HG03520 (cell line): Measurements from ENCODE around the gene MROH2A.
"Not testable (repeated sequence)": the region's sequence is repeated elsewhere in the genome, so short reads cannot be mapped to it uniquely, and the experiment has no call there.

Experiments
- ATAC-seq: cut with Tn5 transposase; IDR thresholded peaks from one replicate; pipeline ENCODE4 v1.9.1; 2021; ENCODE audit warnings: mild to moderate bottlenecking, moderate library complexity; ENCODE audit not compliant: unreplicated experiment

The MROH2A gene, protein sequence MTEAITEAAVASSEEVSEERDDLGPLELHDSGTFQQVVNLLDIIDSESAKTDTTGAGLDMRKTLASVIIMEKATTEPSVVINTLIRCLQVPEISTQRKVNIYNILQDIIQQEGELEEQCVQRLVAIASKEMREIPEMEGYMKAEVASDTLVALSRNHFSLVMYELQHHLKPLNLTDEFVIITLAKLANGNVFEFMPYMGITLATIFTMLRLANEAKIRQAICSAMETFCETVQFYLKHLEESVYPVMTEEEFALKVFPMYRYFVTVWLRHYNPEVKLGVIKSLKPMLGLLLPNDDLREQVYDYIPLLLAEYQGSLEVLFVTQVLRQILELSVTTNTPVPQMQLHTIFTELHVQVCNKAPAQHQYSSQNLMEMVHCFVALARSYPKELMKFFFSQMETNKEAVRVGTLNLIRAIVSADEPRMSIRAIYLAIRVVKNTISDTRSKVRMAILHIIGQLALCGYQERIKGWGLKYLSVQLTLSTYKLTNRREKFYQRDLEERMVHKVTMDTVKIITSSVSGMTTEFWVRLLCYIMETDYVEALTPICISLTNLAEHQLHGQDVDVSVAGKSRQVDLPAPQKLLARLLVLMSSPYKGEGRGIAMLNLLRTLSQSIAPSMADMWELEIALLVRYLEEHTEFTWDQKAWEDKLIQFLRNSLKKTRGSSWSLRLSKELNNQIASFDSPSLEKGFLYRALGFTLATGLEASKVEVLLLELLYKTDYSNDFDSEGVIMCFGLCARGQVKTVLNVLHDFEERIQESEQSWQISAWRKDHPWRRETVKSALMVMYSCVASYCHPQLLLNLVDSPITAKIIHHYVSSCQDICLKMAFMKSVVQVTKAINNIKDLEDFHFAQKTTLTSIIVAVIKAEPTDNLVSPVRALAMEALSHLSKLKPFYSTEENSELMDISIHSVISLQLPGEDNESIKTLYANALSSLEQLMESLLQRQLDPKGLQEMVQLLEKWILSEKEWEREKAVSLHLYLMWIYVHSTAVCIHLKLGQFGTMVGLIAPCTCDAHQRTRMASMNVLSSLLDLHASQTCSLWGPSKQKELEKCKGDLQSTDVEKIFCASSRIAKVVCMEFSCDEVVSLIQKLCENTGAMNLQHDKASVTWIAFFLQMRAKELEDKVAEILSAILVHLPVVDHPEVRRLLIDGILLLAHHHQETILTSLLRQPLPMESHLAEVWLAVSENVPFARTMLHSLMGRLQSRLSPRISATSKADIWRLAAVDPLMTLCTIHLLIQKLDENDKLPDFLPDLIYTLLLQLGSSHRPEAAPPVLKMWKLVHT (N-terminal part only)

DNA sequence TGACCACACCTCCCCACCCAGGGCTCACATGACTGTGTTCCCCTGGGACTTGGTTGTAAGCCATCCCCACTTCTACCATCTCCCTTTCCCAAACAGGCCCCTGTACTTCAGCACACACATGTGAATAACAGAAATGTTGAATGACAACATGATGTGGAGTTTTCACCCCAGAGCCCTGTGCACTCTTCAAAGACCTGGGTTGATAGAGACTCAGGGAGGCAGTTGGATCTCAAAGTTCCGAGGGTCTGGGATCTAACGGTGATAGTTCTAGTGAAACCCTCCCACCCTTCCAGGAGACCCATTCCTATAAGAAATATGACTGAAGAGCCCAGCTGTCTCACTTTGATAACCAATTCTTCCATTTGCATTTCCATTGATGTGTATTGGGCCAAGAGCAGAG lies at the start of gene MROH2A:
Gene MROH2A (plus strand): TSS at position 301 of the 400 bp plus-strand sequence. CDS start 1,029 bp downstream, outside the sequence.
- no peak for ATAC-seq

DNA sequence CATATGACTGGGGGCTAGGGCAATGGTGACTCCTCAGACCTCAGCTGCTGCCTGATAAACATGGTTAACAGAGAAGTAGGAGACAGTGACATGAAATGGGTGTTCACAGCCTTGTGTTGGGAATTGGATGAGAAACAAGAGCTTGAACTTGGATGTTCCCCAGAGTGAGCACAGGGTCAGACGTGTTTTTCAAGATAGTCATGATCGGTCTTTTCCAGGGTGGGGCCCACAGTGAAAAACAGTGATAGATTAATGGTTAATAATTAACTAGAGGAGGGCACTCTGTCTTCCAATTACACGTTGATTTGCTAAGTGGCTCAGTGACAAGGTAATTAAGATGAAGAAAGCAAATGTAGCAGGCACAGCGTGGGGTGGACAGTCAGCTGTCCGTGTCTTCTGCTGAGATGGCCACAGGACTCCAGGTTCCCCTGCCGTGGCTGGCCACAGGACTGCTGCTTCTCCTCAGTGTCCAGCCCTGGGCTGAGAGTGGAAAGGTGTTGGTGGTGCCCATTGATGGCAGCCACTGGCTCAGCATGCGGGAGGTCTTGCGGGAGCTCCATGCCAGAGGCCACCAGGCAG lies 49.3 kb upstream of the MROH2A start, which contains the start of gene UGT1A3:
Gene UGT1A3 (plus strand): TSS at position 320 of the 579 bp plus-strand sequence. CDS start 85 bp downstream, at position 405.
- no peak for ATAC-seq

DNA sequence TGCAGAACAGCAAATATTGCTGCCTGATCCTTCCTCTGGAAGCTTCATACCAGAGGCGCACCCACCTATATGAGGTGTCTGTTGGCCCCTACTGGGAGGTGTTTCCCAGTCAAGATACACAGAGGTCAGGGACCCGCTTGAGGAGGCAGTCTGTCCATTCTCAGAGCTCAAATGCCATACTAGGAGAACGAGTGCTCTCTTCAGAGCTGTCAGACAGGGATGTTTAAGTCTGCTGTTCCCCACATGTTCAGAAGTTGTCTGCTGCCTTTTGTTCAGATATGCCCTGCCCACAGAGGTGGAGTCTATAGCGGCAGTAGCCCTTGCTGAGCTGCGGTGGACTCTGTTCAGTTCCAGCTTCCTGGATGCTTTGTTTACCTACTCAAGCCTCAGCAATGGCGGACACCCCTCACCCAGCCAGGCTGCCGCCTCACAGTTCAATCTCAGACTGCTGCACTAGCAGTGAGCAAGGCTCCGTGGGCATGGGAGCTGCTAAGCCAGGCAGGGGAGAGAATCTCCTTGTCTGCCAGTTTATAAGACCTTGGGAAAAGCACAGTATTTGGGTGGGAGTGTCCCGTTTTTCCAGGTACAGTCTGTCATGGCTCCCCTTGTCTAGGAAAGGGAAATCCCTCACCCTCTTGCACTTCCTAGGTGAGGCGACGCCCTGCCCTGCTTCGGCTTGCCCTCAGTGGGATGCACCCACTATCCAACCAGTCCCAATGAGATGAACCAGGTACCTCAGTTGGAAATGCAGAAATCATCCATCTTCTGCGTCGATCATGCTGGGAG lies 41.1 kb upstream of the MROH2A start:
- ATAC-seq, result not testable (repeated sequence)

DNA sequence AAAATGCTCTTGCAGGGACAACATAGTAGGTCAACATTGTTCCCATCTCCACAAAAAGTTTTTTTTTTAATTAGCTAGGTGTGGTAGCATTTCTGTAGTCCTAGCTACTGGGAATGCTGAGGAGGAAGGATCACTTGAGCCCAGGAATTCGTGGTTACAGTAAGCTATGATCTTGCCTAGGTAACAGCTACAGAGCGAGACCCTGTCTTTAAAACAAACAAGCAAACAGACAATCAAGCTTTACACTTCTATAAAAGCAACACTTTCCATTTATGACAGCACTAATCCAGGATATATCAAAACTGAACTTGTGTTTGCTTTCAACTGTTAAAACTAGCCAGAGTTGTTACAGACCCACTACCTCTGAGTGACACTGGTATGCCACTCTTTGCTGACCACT lies 37.3 kb upstream of the MROH2A start:
- ATAC-seq, result no peak

DNA sequence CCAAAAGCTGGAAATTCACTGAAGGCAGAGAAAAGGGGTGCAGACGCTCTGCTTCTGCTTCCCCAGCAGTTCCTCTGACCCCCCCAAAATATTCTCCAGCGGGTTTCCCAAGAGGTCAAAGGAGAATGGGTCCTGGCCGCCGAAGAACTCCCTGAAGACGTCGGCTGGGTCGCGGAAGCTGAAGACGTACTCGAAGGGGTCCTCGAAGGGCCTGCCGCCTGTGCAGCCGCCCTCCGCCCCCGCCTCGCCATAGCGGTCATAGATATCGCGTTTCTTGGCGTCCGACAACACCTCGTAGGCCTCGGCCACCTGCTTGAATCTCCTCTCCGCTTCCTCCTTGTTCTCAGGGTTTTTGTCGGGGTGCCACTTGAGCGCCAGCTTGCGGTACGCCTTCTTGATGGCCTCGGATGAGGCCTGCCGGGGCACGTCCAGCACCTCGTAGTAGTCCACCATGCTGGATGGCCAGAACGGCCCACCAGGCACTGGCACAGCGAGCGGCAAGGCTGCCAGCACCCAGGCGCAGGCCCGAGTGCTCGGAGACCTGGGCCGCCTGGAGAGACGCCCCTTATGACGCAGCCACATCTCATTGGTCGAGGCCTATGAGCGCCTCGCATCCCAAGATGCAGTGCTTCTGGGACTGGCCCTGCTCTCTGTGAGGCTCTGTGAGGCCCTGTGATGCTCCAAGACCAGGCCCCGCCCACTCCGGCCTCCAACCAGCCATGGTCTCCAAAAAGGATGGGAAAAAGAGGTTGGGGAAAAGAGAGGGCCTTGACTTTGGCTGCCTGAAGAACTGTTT lies 34.5 kb upstream of the MROH2A start:
- ATAC-seq, result no peak

DNA sequence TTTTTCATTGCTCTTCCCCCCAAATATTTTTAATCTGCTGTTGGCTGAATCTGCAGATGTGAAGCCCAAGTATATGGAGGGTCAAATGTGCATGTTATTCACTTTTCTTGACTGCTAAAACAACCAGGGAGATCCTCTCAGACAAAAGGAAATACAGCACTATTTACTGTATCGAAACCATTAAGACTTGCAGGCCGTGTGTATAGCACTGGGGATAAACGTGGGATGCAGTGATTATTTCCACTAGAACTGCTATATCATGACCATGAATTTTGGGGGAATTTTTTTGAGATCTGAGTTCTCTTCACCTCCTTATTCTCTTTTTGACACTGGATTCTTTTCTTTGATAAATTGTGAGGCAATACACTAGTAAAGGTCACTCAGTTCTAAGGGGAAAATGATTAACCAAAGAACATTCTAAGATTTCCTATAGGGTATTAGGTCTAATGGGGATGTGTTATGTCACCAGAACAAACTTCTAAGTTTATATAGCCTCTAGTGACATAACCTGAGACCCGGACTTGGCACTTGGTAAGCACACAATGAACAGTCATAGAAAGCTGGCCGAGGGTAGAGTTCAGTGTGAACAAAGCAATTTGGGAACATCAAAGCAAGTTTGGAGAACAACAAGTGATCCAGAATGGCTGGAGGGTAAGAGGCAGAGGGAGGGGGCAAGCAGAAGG lies 32.9 kb upstream of the MROH2A start:
- ATAC-seq, result no peak

DNA sequence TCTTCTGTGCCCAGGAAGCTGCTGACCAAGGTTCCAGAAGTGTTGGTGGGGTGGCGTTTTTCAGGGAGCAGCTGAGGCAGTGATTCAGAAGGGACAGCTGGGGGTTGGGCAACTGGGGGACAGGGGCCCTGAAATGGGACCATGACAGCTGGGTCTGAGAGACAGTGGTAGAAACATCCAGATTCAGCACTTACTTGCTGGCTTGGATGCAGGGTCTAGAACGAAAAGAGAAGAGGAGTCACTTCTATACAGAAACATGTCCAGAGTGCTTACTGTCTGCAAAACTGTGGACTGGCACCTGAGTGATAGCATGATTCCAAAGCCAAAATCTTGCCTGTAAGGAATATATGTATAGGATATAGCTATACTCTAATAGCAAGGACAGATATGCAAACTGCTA lies 32.3 kb upstream of the MROH2A start:
- ATAC-seq, result not testable (repeated sequence)

DNA sequence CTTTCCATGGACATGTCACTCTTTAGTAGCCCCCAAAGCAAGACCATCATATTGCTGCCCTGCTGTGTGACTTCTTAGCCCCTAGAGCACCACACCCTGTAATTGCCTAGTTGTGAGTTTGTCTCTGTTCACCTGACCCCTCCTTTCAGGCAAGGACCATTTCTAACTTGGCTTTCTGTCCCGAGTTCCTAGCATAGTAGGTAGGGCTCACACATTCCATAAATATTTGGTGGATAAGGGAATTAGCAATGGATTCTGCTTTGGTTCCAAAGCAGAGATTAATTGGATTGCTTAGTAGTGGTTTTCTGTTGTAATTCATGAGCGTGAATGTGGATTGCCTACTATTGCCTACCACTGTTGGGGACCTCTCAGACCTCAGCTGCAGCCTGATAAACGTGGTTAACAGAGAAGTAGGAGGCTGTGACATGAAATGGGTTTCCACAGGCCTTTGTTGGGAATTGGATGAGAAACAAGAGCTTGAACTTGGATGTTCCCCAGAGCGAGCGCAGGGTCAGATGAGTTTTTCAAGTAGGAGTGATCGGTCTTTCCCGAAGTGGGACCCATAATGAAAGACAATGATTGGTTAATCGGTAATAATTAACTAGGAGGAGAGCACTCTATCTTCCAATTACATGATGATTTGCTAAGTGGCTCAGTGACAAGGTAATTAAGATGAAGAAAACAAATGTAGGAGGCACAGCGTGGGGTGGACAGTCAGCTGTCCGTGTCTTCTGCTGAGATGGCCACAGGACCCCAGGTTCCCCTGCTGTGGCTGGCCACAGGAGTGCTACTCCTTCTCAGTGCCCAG lies 31.5 kb upstream of the MROH2A start:
- no peak for ATAC-seq

DNA sequence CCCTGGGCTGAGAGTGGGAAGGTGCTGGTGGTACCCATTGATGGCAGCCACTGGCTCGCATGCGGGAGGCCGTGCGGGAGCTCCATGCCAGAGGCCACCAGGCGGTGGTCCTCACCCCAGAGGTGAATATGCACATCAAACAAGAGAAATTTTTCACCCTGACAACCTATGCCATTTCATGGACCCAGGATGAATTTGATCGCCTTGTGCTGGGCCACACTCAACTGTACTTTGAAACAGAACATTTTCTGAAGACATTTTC lies 30.9 kb upstream of the MROH2A start:
- no peak for ATAC-seq

DNA sequence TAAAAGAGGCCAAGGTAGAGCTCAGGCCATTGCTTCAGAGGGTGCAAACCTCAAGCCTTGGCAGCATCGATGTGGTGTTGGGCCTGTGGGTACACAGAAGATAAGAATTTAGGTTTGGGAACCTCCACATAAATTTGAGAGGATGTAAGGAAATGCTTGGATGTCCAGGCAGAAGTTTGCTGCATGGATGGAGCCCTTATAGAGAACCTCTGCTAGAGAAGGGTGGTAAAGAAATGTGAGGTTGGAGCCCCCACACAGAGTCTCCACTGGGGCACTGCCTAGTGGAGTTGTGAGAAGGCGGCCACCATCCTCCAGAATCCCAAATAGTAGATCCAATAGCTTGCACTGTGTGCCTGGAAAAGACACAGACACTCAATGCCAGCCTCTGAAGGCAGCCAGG lies 27.4 kb upstream of the MROH2A start:
- not testable (repeated sequence) for ATAC-seq

DNA sequence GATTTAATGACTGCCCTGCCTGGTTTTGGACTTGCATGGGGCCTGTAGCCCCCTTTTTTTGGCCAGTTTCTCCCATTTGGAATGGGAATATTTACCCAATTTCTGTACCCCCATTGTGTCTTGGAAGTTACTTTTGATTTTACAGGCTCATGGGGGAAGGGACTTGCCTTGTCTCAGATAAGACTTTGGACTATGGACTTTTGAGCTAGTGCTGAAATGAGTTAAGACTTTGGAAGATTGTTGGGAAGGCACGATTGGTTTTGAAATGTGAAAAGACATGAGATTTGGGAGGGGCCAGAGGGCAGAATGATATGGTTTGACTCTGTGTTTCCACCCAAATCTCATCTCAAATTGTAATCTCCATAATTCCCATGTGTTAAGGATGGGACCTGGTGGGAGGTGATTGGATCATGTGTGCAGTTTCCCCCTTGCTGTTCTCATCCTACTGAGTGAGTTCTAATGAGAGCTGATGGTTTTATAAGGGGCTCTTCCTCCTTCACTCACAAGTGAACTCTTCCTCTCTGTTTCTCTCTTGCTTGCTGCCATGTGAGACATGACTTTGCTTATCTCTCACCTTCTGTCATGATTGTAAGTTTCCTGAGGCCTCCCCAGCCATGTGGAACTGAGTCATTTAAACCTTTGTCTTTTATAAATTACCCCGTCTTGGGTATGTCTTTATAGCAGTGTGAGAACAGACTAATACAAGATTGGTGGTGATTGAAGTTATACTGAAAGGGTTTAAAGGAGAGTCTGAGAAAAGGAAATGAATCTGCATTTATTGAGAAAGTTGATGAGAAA lies 26.7 kb upstream of the MROH2A start:
- not testable (repeated sequence) for ATAC-seq

DNA sequence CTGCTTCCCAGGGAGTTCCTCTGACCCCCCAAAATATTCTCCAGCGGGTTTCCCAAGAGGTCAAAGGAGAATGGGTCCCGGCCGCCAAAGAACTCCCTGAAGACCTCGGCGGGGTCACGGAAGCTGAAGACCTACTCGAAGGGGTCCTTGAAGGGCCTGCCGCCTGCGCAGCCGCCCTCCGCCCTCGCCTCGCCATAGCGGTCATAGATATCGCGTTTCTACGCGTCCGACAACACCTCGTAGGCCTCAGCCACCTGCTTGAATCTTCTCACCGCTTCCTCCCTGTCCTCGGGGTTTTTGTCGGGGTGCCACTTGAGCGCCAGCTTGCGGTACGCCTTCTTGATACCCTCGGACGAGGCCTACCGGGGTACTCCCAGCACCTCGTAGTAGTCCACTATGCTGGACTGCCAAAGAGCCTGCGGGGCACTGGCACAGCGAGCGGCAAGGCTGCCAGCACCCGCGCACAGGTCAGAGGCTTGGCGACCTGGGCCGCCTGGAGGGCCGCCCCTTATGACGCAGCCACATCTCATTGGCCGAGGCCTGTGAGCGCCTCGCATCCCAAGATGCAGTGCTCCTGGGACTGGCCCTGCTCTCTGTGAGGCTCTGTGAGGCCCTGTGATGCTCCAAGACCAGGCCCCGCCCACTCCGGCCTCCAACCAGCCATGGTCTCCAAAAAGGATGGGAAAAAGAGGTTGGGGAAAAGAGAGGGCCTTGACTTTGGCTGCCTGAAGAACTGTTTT lies 23.1 kb upstream of the MROH2A start:
- no peak for ATAC-seq

DNA sequence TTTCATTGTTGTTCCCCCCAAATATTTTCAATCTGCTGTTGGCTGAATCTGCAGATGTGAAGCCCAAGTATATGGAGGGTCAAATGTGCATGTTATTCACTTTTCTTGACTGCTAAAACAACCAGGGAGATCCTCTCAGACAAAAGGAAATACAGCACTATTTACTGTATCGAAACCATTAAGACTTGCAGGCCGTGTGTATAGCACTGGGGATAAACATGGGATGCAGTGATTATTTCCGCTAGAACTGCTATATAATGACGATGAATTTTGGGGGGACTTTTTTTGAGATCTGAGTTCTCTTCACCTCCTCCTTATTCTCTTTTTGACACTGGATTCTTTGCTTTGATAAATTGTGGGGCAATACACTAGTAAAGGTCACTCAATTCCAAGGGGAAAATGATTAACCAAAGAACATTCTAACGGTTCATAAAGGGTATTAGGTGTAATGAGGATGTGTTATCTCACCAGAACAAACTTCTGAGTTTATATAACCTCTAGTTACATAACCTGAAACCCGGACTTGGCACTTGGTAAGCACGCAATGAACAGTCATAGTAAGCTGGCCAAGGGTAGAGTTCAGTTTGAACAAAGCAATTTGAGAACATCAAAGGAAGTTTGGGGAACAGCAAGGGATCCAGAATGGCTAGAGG lies 21.6 kb upstream of the MROH2A start:
- no peak for ATAC-seq

DNA sequence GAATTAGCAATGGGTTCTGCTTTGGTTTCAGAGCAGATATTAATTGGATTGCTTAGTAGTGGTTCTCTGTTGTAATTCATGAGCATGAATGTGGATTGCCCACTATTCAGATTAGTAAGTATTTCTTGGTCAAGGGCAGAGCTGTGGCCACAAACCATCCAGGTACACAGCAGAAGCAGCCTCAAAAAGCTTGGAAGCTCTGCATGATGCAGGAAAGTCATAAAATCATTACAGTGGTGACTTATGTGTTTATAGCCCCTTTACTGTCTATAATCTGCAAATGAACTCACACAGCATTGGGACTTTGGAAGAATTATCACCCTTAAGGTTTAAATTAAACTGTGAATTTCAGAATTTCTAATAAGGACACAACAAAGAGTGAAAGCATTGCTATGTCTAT lies 20.0 kb upstream of the MROH2A start:
- no peak for ATAC-seq

DNA sequence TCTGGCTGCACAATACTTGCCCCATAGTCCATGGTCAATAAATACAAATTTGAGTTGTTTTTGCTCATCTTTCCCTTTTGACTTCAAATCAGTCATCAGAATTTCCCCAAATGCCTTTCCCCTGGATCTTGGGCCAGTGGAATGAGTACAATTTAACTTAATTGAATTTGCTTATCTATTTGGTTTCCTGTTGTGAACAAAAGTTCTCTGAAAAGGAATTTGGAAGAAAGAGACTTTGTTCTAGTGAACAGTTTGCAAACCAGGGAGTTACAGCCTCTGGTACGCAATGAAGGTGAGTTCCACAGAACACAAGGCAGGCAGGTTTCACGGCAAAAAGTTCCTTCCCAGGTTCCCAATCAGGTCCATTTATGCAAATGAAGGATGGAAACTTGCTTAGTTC lies 19.3 kb upstream of the MROH2A start:
- ATAC-seq, result no peak

DNA sequence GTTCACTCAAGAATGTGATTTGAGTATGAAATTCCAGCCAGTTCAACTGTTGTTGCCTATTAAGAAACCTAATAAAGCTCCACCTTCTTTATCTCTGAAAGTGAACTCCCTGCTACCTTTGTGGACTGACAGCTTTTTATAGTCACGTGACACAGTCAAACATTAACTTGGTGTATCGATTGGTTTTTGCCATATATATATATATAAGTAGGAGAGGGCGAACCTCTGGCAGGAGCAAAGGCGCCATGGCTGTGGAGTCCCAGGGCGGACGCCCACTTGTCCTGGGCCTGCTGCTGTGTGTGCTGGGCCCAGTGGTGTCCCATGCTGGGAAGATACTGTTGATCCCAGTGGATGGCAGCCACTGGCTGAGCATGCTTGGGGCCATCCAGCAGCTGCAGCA lies 18.1 kb upstream of the MROH2A start, which contains the start of gene UGT1A1:
Gene UGT1A1 (plus strand): TSS at position 228 of the 400 bp plus-strand sequence. CDS start 18 bp downstream, at position 246.
- no peak for ATAC-seq
